T-helper 1 cell treated with Interleukin-12 subunit alpha and Interleukin-12 subunit beta and Interleukin-4 antibody, amounts not matched to agents 30 μg/mL and 1 μg/mL, for 36 hours (primary cell): ENCODE results near the gene DIO3.
A peak's percentile ranks its signal among the peaks of the same experiment; 100 is the strongest.
"Not testable (repeated sequence)": the region's sequence is repeated elsewhere in the genome, so short reads cannot be mapped to it uniquely, and the experiment has no call there.

Source experiments
- H3K27ac Mint-ChIP-seq: one replicate; pipeline ENCODE4 v1.8.0; 2021; ENCODE audit warnings: mild to moderate bottlenecking, mixed read lengths
- H3K27me3 Mint-ChIP-seq: one replicate; pipeline ENCODE4 v1.8.0; 2021; ENCODE audit warnings: low read depth, mixed read lengths
- H3K36me3 Mint-ChIP-seq: one replicate; pipeline ENCODE4 v1.8.0; 2021; ENCODE audit warnings: low read depth, mixed read lengths
- H3K4me1 Mint-ChIP-seq: one replicate; pipeline ENCODE4 v1.8.0; 2021; ENCODE audit warnings: low read depth, mixed read lengths
- H3K4me3 Mint-ChIP-seq: one replicate; pipeline ENCODE4 v1.8.0; 2021; ENCODE audit warnings: mild to moderate bottlenecking, moderate library complexity, mixed read lengths
- H3K9me3 Mint-ChIP-seq: one replicate; pipeline ENCODE4 v1.8.0; 2021; ENCODE audit warnings: mixed read lengths

Gene DIO3

GRCh38 chr14:101550202-101550912 is 10.9 kb upstream of the DIO3 start:
- not testable (repeated sequence) for H3K4me3 Mint-ChIP-seq, H3K4me1 Mint-ChIP-seq, H3K27ac Mint-ChIP-seq, H3K27me3 Mint-ChIP-seq, H3K36me3 Mint-ChIP-seq, H3K9me3 Mint-ChIP-seq

DNA sequence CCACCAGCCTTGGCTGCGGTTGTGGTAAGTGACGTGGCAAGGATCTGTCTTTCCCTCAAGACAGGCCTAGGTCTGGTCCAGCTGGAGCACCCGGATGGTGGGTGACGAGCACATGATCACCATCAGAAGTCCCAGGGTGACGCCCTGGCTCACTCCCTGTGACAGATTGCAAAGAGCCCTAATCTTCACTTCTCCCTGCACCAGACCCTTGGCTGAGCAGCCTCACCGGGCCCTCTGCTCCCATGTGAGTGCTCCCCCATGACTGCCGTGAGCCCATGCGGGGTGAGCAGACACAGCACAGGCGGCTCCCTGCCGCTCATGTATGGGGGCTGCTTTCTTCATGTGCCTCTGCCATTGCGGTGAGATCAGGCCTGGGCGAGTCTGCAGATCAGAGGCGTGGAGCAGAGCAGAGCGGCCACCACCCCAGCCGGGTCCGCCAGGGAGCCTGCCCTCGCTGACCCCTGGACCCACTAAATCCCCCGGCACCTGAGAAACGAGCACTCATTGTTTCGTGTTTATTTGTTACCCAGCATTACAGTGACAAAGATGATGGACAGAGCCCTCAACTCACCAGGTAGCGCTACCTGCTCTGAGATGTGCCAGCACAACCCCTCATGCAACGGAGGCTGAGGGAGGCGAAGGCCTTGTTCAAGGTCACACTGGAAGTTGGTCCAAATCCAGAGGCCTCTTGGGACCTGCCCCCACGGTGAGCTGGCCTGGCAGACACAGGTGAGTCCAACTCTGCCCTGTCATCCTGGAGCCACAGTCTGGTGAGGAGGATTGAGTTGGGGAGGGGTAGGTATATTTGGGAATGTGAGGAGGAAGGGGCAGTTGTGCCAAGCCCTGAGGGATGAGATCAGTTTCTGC is 9.3 kb upstream of the DIO3 start:
- no peaks in the 10 kb centered on the region for H3K27me3 Mint-ChIP-seq
- no peaks in the 10 kb centered on the region for H3K36me3 Mint-ChIP-seq
- no peak overlapping the region for H3K4me3 Mint-ChIP-seq
- no peaks in the 10 kb centered on the region for H3K4me1 Mint-ChIP-seq
- H3K9me3 Mint-ChIP-seq: no peaks in the 10 kb centered on the region
- H3K27ac Mint-ChIP-seq: no peak overlapping the region

- Mint-ChIP-seq H3K9me3 (no peaks in the 10 kb centered on the region), H3K4me3 (no peak overlapping the region), H3K27me3 (peaks cover 4% of the 10 kb centered on the region), H3K27ac (no peak overlapping the region), H3K36me3 (no peaks in the 10 kb centered on the region), H3K4me1 (no peaks in the 10 kb centered on the region)
Observed at GRCh38 chr14:101552786-101553231, 8.5 kb upstream of the DIO3 start.

DNA sequence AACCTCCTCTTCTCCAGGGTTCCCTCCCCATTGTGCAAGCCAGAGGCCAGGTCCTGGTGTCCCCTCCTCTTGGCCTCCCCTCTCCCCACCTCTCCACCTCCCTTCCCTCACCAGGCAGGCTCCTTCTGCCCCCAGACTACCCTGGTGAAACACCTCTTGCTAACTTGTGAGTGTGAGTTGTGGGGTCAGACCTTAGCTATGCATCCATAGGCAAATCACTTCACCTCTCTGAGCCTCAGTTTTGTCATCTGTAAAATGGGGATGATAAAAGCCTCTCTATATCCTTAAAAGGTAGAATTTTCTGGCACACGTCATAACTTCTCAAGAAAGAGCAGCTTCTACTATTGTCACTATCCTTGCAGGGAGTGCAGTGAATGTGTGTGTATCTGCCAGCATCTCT is 7.9 kb upstream of the DIO3 start:
- Mint-ChIP-seq H3K4me3 (no peak overlapping the region), H3K27me3 (peaks cover 7% of the 10 kb centered on the region), H3K27ac (no peak overlapping the region), H3K36me3 (no peaks in the 10 kb centered on the region), H3K9me3 (no peaks in the 10 kb centered on the region), H3K4me1 (no peaks in the 10 kb centered on the region)

- Mint-ChIP-seq H3K27me3 (peaks cover 13% of the 10 kb centered on the region), H3K27ac (no peak overlapping the region), H3K9me3 (no peaks in the 10 kb centered on the region), H3K36me3 (no peaks in the 10 kb centered on the region), H3K4me1 (no peaks in the 10 kb centered on the region), H3K4me3 (no peak overlapping the region)
Observed at GRCh38 chr14:101553931-101554330, 7.4 kb upstream of the DIO3 start.

GRCh38 chr14:101554991-101555668 is 6.2 kb upstream of the DIO3 start:
- Mint-ChIP-seq H3K36me3 (no peaks in the 10 kb centered on the region), H3K4me3 (no peak overlapping the region)

GRCh38 chr14:101555669-101556043 is 5.6 kb upstream of the DIO3 start:
- H3K9me3 Mint-ChIP-seq, H3K4me1 Mint-ChIP-seq, H3K4me3 Mint-ChIP-seq, H3K27ac Mint-ChIP-seq, H3K36me3 Mint-ChIP-seq: not testable (repeated sequence)
- peaks cover 14% of the 10 kb centered on the region for H3K27me3 Mint-ChIP-seq

More at GRCh38 chr14:101554991-101555668, 6.2 kb upstream of the DIO3 start:
- Mint-ChIP-seq H3K27ac (no peak overlapping the region), H3K9me3 (no peaks in the 10 kb centered on the region), H3K27me3 (peaks cover 14% of the 10 kb centered on the region), H3K4me1 (no peaks in the 10 kb centered on the region)

DNA sequence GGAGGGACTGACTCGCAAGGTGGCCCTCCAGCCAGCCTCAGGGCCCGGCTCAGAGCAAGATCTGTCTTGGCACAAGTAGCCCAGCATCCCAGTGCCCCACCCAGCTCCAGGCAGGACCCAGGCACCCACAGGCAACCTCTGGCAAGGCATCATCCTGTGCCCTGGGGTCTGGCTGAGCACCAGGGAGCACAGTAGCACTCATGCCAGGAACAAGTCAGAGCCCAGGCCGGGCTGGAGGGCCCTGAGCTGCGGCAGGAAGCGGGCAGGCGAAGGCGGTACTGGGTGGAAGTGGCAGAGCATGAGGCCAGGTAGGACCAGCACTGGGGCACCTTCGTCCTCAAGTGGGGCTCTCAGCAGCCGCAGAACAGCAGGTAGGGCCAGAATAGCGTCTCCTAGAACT is 5.2 kb upstream of the DIO3 start:
- no peak overlapping the region for H3K4me3 Mint-ChIP-seq
- no peaks in the 10 kb centered on the region for H3K9me3 Mint-ChIP-seq
- H3K27me3 Mint-ChIP-seq: peaks cover 14% of the 10 kb centered on the region
- H3K27ac Mint-ChIP-seq: no peak overlapping the region
- H3K36me3 Mint-ChIP-seq: no peaks in the 10 kb centered on the region
- no peaks in the 10 kb centered on the region for H3K4me1 Mint-ChIP-seq

GRCh38 chr14:101556566-101557320 is 4.6 kb upstream of the DIO3 start:
- Mint-ChIP-seq H3K36me3 (no peaks in the 10 kb centered on the region), H3K27ac (no peak overlapping the region), H3K4me1 (no peaks in the 10 kb centered on the region), H3K9me3 (peaks cover 2% of the 10 kb centered on the region), H3K27me3 (peaks cover 19% of the 10 kb centered on the region), H3K4me3 (no peak overlapping the region)

GRCh38 chr14:101557321-101557695 is 4.0 kb upstream of the DIO3 start:
- Mint-ChIP-seq H3K27ac (no peak overlapping the region), H3K36me3 (peaks cover 4% of the 10 kb centered on the region), H3K4me1 (no peaks in the 10 kb centered on the region), H3K9me3 (peaks cover 6% of the 10 kb centered on the region), H3K4me3 (no peak overlapping the region), H3K27me3 (peaks cover 25% of the 10 kb centered on the region)

DNA sequence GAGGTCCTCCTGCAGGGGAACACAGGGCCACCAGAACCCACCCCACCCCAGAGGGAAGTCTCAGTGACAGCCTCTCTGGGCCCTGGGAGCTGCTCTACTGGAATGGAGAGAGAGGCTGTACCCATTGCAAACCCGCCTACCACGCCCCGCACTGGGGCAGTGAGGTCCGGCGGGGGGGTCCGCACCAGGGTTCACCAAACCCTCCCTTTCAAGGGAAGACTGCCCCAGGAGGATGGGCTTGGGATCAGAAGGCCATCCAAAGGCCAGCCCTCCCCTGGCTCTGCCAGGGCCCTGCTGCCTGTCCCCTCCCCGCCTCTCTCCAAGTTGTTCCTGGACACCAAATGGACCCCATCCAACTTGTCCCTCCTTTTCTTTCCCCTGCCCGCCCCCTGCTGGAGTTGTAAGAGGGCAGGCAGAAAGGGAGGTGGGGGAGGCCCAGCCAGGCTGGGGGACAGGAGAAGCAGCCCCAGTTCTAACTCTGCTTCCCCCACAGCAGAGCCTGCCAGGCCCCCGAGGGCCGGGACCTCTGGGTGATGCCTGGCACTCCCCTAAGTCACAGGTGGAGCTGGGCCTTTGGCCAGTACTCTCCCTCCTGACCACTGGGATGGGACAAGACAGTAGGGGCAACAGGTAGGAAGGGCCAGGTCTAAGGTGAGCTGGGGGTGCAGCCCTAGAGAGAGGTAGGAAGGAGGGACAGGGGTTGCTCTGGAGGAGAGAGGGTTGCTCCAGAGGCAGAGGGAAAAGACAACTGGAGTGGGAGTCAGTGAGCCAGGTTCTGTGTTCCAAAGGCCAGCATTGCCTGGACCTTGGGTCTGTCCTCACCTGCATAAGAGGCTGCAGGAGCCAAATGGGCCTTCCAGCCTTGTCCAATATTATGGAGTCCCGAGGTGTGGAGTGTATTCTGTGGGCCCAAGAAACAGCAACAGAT is 3.2 kb upstream of the DIO3 start:
- Mint-ChIP-seq H3K4me3 (no peak overlapping the region), H3K9me3 (peaks cover 6% of the 10 kb centered on the region), H3K27me3 (peaks cover 32% of the 10 kb centered on the region), H3K36me3 (peaks cover 4% of the 10 kb centered on the region), H3K4me1 (no peaks in the 10 kb centered on the region), H3K27ac (peak overlapping the region; percentile 54)

GRCh38 chr14:101558739-101559240 is 2.5 kb upstream of the DIO3 start:
- Mint-ChIP-seq H3K4me3 (no peak overlapping the region), H3K9me3 (peaks cover 6% of the 10 kb centered on the region), H3K36me3 (peaks cover 4% of the 10 kb centered on the region), H3K27ac (peak overlapping the region; percentile 54), H3K4me1 (no peaks in the 10 kb centered on the region), H3K27me3 (peaks cover 37% of the 10 kb centered on the region)

DNA sequence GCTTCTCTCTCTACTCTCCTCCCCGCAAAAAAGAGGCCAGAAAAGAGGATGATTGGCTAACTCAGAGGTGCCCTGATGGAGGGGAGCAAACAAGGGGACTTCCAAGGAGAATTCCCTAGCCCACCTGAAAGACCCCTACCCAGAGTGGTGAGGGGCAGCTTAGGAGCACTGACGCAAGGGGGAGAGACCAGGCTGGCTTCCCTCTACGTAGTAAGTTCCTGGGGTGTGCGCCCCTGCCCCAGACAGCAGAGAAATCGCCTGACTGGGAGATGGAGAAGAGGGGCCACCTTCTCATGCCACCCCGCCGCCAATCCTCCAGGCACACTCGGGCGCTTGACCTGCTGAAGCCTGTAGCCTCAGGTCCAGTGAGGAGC is 2.1 kb upstream of the DIO3 start:
- H3K4me1 Mint-ChIP-seq: no peaks in the 10 kb centered on the region
- no peak overlapping the region for H3K27ac Mint-ChIP-seq
- H3K4me3 Mint-ChIP-seq: no peak overlapping the region
- peaks cover 40% of the 10 kb centered on the region for H3K27me3 Mint-ChIP-seq
- peaks cover 6% of the 10 kb centered on the region for H3K9me3 Mint-ChIP-seq
- peaks cover 4% of the 10 kb centered on the region for H3K36me3 Mint-ChIP-seq
